Kidney epithelial cell (primary cell): ENCODE results near the gene NUP98. TPM values are rescaled to one million over a fixed set of nuclear protein-coding genes. Genes with fewer than 3 reads are reported as not detected.

Source experiments
- DNase-seq: peaks from one replicate; pipeline ENCODE4 v3.0.0-alpha.2; 2010; ENCODE audit warnings: low read depth
- H3K27me3 ChIP-seq: 2 replicates; pipeline ENCODE4 v1.6.0; 2011; ENCODE audit warnings: low read length; ENCODE audit not compliant: control insufficient read depth, insufficient read depth
- H3K36me3 ChIP-seq: 2 replicates; pipeline ENCODE4 v1.5.1; 2011; ENCODE audit warnings: low read length; ENCODE audit not compliant: control insufficient read depth, insufficient read depth
- H3K4me3 ChIP-seq: 2 replicates; pipeline ENCODE4 v1.5.1; 2011; ENCODE audit warnings: low read depth, mild to moderate bottlenecking, control low read depth, low read length
- total RNA-seq: library from RNA; depleted of rRNA; stranded (reverse); fragments of >200 nt; gene quantifications from 2 replicates; pipeline ENCODE4 v1.2.3, GENCODE V29; 2015
- TF ChIP-seq, protein P1 (sequence below): IDR thresholded peaks from 2 replicates; pipeline ENCODE4 v1.5.1; 2011; ENCODE audit warnings: mild to moderate bottlenecking, moderate library complexity, low read length, control low read depth, inconsistent platforms; ENCODE audit not compliant: insufficient read depth, poor library complexity, severe bottlenecking

Gene NUP98
- total RNA-seq, 1 donor from 2014 or later: 94.0 TPM

DNA sequence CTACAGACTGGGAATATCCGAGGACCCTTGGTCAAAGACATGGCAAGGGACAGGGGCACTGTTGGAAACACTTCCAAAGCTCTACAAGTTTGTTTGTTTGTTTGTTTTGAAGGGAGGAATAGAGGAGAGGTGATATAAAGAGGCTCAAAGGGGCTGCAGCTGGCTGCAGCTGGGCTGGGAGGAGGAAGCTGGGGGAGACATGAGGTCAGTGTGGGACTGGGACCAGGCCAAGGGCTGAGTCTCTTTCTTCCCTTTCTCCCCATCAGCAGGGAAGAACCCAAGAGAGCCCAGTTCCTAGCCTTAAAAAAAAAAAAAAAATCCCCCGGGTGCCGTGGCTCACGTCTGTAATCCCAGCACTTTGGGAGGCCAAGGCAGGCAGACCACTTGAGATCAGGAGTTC, 38.4 kb upstream of the NUP98 start:
- no peaks in the 10 kb centered on the region for H3K36me3 ChIP-seq
- TF ChIP-seq, protein P1, sequence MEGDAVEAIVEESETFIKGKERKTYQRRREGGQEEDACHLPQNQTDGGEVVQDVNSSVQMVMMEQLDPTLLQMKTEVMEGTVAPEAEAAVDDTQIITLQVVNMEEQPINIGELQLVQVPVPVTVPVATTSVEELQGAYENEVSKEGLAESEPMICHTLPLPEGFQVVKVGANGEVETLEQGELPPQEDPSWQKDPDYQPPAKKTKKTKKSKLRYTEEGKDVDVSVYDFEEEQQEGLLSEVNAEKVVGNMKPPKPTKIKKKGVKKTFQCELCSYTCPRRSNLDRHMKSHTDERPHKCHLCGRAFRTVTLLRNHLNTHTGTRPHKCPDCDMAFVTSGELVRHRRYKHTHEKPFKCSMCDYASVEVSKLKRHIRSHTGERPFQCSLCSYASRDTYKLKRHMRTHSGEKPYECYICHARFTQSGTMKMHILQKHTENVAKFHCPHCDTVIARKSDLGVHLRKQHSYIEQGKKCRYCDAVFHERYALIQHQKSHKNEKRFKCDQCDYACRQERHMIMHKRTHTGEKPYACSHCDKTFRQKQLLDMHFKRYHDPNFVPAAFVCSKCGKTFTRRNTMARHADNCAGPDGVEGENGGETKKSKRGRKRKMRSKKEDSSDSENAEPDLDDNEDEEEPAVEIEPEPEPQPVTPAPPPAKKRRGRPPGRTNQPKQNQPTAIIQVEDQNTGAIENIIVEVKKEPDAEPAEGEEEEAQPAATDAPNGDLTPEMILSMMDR: no peak
- no peak for DNase-seq

DNA sequence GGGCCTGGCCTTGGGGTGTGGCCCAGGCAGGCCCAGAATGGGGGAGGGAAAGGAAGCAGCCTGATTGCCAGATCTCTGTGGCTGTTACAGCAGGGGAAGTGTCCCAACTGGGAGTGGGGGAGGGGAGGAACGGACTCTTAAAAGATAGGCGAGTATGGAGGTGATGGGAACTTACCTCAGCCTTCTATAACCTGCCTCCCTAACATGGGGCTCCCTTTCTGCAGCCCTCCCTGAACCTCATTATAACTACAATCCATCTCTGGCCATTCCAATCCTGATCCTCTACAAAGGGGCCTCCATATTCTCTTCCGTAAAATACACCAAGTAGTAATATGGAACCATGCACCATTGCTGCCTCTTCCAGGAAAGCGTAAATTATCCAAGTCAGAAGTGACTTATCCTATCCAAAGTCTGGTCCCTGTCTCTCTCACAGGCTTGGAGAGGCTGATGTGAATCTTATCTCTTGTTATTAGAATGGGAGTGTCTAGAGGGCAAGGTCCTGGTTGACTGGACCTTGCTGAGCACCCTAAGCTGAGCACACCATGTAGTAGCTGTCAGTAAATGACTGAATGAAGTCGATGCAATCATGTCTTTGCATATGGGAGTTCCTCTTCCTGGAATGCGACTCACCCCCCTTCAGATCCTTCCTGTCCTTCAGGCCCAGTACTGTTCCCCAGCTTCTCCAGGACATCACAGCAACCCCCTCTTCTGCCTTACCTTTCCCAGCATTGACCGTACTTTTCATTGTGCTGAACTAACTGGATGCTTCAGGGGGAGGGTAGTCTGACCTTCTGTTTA, 37.5 kb upstream of the NUP98 start:
- TF ChIP-seq, protein P1: no peak
- Histone ChIP-seq H3K27me3 (no peaks in the 10 kb centered on the region), H3K4me3 (no peak overlapping the region), H3K36me3 (no peaks in the 10 kb centered on the region)
- no peak for DNase-seq

More for the DNA sequence above, 38.4 kb upstream of the NUP98 start:
- H3K27me3 ChIP-seq: no peaks in the 10 kb centered on the region
- no peak overlapping the region for H3K4me3 ChIP-seq

DNA sequence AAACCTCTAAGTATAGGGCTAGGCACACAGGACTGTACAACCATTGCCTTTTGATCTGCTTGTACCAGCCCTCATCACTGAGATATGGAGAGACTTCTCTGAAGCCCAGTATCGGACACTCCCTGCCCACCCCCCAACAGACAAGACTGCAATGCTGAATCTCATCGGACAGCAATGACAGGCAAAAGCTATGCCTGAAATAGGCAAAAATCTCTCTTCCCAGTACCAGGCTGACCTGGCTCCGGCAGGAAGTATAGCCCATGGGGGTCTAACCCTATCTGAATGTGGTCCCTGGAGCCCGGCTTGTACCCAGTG, 37.0 kb upstream of the NUP98 start:
- H3K4me3 ChIP-seq: no peak overlapping the region
- DNase-seq: no peak
- no peaks in the 10 kb centered on the region for H3K36me3 ChIP-seq
- no peaks in the 10 kb centered on the region for H3K27me3 ChIP-seq
- TF ChIP-seq, protein P1: no peak

GRCh38 chr11:3833449-3833848, 36.1 kb upstream of the NUP98 start:
- no peak overlapping the region for H3K4me3 ChIP-seq
- TF ChIP-seq, protein P1: no peak
- no peaks in the 10 kb centered on the region for H3K36me3 ChIP-seq
- no peaks in the 10 kb centered on the region for H3K27me3 ChIP-seq
- DNase-seq: no peak

DNA sequence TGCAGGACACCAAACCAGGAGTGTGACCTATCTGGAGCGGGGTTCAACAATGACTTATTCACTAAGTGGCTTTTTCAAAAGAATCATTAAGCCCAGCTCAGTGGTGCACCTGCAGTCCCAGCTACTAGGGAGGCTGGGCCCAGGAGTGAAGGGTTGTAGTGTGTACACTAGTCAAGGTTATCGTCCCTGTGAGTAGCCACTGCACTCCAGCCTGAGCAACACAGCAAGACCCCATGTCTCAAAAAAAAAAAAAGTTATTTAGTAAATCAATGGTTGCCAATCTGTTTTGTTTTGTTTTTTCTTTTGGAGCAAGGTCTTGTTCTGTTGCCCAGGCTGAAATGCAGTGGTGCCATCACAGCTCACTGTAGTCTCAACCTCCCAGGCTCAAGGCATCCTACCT, 35.5 kb upstream of the NUP98 start:
- no peak overlapping the region for H3K4me3 ChIP-seq
- TF ChIP-seq, protein P1: no peak
- H3K27me3 ChIP-seq: no peaks in the 10 kb centered on the region
- DNase-seq: no peak
- peaks cover under 1% of the 10 kb centered on the region for H3K36me3 ChIP-seq
